Measurements from ENCODE around the gene AADACL4.

GRCh38 chr1:12643079-12643478 is 806 bp upstream of the AADACL4 start:
- TF ChIP-seq, protein P1, sequence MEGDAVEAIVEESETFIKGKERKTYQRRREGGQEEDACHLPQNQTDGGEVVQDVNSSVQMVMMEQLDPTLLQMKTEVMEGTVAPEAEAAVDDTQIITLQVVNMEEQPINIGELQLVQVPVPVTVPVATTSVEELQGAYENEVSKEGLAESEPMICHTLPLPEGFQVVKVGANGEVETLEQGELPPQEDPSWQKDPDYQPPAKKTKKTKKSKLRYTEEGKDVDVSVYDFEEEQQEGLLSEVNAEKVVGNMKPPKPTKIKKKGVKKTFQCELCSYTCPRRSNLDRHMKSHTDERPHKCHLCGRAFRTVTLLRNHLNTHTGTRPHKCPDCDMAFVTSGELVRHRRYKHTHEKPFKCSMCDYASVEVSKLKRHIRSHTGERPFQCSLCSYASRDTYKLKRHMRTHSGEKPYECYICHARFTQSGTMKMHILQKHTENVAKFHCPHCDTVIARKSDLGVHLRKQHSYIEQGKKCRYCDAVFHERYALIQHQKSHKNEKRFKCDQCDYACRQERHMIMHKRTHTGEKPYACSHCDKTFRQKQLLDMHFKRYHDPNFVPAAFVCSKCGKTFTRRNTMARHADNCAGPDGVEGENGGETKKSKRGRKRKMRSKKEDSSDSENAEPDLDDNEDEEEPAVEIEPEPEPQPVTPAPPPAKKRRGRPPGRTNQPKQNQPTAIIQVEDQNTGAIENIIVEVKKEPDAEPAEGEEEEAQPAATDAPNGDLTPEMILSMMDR (IDR thresholded peaks at IDR 0.05): no peak
- no peak for TF ChIP-seq POLR2A (IDR thresholded peaks at IDR 0.05)
